ENCODE measurements around the gene CLIC4.

- TF ChIP-seq, protein P1, sequence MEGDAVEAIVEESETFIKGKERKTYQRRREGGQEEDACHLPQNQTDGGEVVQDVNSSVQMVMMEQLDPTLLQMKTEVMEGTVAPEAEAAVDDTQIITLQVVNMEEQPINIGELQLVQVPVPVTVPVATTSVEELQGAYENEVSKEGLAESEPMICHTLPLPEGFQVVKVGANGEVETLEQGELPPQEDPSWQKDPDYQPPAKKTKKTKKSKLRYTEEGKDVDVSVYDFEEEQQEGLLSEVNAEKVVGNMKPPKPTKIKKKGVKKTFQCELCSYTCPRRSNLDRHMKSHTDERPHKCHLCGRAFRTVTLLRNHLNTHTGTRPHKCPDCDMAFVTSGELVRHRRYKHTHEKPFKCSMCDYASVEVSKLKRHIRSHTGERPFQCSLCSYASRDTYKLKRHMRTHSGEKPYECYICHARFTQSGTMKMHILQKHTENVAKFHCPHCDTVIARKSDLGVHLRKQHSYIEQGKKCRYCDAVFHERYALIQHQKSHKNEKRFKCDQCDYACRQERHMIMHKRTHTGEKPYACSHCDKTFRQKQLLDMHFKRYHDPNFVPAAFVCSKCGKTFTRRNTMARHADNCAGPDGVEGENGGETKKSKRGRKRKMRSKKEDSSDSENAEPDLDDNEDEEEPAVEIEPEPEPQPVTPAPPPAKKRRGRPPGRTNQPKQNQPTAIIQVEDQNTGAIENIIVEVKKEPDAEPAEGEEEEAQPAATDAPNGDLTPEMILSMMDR (IDR thresholded peaks at IDR 0.05) = no peak
- no peak for TF ChIP-seq POLR2A (IDR thresholded peaks at IDR 0.05)
Observed at GRCh38 chr1:24892188-24893153, 147.2 kb downstream of the CLIC4 start.
